ENCODE results near the gene KRTAP20-4.

DNA sequence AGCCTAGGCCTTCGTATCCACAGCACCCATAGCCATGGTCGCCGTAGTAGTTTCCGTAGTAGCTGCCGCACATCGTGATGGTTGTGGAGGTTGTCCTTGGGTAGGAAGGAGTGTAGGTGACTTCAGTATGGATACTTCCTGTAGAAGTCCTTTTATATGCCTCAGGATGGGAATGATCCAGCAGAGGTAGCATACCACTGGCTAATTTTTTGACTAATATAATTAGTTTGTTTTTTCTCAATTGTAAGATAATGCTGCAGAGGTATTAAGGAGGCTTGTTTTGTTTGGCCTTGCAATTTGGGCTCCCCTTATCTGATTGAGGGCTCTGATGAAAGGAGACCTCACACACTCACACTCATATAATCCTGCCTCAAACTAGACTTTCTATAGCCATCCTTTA lies 21.6 kb upstream of the KRTAP20-4 start, which contains the start of gene KRTAP6-2:
- TF ChIP-seq, protein P1, sequence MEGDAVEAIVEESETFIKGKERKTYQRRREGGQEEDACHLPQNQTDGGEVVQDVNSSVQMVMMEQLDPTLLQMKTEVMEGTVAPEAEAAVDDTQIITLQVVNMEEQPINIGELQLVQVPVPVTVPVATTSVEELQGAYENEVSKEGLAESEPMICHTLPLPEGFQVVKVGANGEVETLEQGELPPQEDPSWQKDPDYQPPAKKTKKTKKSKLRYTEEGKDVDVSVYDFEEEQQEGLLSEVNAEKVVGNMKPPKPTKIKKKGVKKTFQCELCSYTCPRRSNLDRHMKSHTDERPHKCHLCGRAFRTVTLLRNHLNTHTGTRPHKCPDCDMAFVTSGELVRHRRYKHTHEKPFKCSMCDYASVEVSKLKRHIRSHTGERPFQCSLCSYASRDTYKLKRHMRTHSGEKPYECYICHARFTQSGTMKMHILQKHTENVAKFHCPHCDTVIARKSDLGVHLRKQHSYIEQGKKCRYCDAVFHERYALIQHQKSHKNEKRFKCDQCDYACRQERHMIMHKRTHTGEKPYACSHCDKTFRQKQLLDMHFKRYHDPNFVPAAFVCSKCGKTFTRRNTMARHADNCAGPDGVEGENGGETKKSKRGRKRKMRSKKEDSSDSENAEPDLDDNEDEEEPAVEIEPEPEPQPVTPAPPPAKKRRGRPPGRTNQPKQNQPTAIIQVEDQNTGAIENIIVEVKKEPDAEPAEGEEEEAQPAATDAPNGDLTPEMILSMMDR (IDR thresholded peaks at IDR 0.05): no peak
- TF ChIP-seq POLR2A (IDR thresholded peaks at IDR 0.05) (no peak), EP300 (IDR thresholded peaks at IDR 0.05) (no peak), POLR2AphosphoS5 (IDR thresholded peaks at IDR 0.05) (no peak)
